ENCODE data around the gene FANK1. TPM values are rescaled to one million over a fixed set of nuclear protein-coding genes. Genes with fewer than 3 reads are reported as not detected.

Gene FANK1
- total RNA-seq, 2 donors from 2014 or later, result 1.1 TPM; not detected in 1

- no peak for DNase-seq
- H3K4me3 Mint-ChIP-seq, result no peak overlapping the region
- no peak overlapping the region for H3K27ac Mint-ChIP-seq
- H3K4me1 Mint-ChIP-seq (ENCODE audit: low read depth), result no peaks in the 10 kb centered on the region
- H3K9me3 Mint-ChIP-seq, result no peaks in the 10 kb centered on the region
- no peaks in the 10 kb centered on the region for H3K27me3 Mint-ChIP-seq (ENCODE audit: low read depth)
- ATAC-seq (replicated peaks in 1 of 2), result no peak
- peaks cover 0 to 3% of the 10 kb centered on the region in 2 donors for H3K36me3 Mint-ChIP-seq (ENCODE audit: insufficient read depth in 2 of 2)
Observed at GRCh38 chr10:125991392-125991791, 95.0 kb downstream of the FANK1 start.

GRCh38 chr10:125992254-125992653, 95.9 kb downstream of the FANK1 start:
- DNase-seq (no peak), ATAC-seq (replicated peaks in 1 of 2) (no peak)
- no peaks in the 10 kb centered on the region for H3K9me3 Mint-ChIP-seq
- peaks cover 0 to 3% of the 10 kb centered on the region in 2 donors for H3K36me3 Mint-ChIP-seq (ENCODE audit: insufficient read depth in 2 of 2)
- no peak overlapping the region for H3K4me3 Mint-ChIP-seq
- no peak overlapping the region for H3K27ac Mint-ChIP-seq
- H3K4me1 Mint-ChIP-seq (ENCODE audit: low read depth), result no peaks in the 10 kb centered on the region
- H3K27me3 Mint-ChIP-seq (ENCODE audit: low read depth), result no peaks in the 10 kb centered on the region

- H3K36me3 Mint-ChIP-seq (ENCODE audit: insufficient read depth in 2 of 2), result peaks cover 0 to 3% of the 10 kb centered on the region in 2 donors
- H3K27ac Mint-ChIP-seq, result no peak overlapping the region
- no peaks in the 10 kb centered on the region for H3K4me1 Mint-ChIP-seq (ENCODE audit: low read depth)
- ATAC-seq (replicated peaks in 1 of 2), result no peak
- H3K9me3 Mint-ChIP-seq, result no peaks in the 10 kb centered on the region
- H3K27me3 Mint-ChIP-seq (ENCODE audit: low read depth), result no peaks in the 10 kb centered on the region
- DNase-seq, result no peak
- no peak overlapping the region for H3K4me3 Mint-ChIP-seq
Observed at GRCh38 chr10:125994601-125995000, 98.2 kb downstream of the FANK1 start.

- Mint-ChIP-seq H3K36me3 (ENCODE audit: insufficient read depth in 2 of 2) (peaks cover 0 to under 1% of the 10 kb centered on the region in 2 donors), H3K4me3 (peak overlapping the region in 1 of 2 donors; percentile 66), H3K4me1 (ENCODE audit: low read depth) (no peaks in the 10 kb centered on the region), H3K27me3 (ENCODE audit: low read depth) (no peaks in the 10 kb centered on the region), H3K9me3 (no peaks in the 10 kb centered on the region), H3K27ac (peak overlapping the region; percentile 54)
- ATAC-seq (replicated peaks in 1 of 2), result peak; percentile 47 to 73
- no peak for DNase-seq
Observed at GRCh38 chr10:125995726-125996304, 99.5 kb downstream of the FANK1 start.

- Mint-ChIP-seq H3K36me3 (ENCODE audit: insufficient read depth in 2 of 2) (no peaks in the 10 kb centered on the region), H3K4me3 (peak overlapping the region in 1 of 2 donors; percentile 34), H3K9me3 (no peaks in the 10 kb centered on the region), H3K4me1 (ENCODE audit: low read depth) (no peaks in the 10 kb centered on the region), H3K27ac (no peak overlapping the region), H3K27me3 (ENCODE audit: low read depth) (no peaks in the 10 kb centered on the region)
- ATAC-seq (replicated peaks in 1 of 2) (peak in 1 of 2 donors; percentile 5), DNase-seq (no peak)
Observed at GRCh38 chr10:125997586-125997985, 101.2 kb downstream of the FANK1 start.

GRCh38 chr10:125999694-126000093, 103.3 kb downstream of the FANK1 start:
- DNase-seq (no peak), ATAC-seq (replicated peaks in 1 of 2) (no peak)
- no peaks in the 10 kb centered on the region for H3K9me3 Mint-ChIP-seq
- H3K27me3 Mint-ChIP-seq (ENCODE audit: low read depth), result no peaks in the 10 kb centered on the region
- H3K4me3 Mint-ChIP-seq, result peak overlapping the region in 1 of 2 donors; percentile 49
- H3K27ac Mint-ChIP-seq, result no peak overlapping the region
- no peaks in the 10 kb centered on the region for H3K36me3 Mint-ChIP-seq (ENCODE audit: insufficient read depth in 2 of 2)
- no peaks in the 10 kb centered on the region for H3K4me1 Mint-ChIP-seq (ENCODE audit: low read depth)

- H3K27ac Mint-ChIP-seq, result no peak overlapping the region
- no peak for ATAC-seq (replicated peaks in 1 of 2)
- no peaks in the 10 kb centered on the region for H3K36me3 Mint-ChIP-seq (ENCODE audit: insufficient read depth in 2 of 2)
- DNase-seq, result no peak
- no peaks in the 10 kb centered on the region for H3K27me3 Mint-ChIP-seq (ENCODE audit: low read depth)
- H3K9me3 Mint-ChIP-seq, result no peaks in the 10 kb centered on the region
- no peaks in the 10 kb centered on the region for H3K4me1 Mint-ChIP-seq (ENCODE audit: low read depth)
- H3K4me3 Mint-ChIP-seq, result no peak overlapping the region
Observed at GRCh38 chr10:126001576-126001975, 105.2 kb downstream of the FANK1 start.

GRCh38 chr10:126004752-126005151, 108.4 kb downstream of the FANK1 start:
- no peak for ATAC-seq (replicated peaks in 1 of 2)

GRCh38 chr10:126006264-126006663, 109.9 kb downstream of the FANK1 start:
- Mint-ChIP-seq H3K27me3 (ENCODE audit: low read depth) (peaks cover 5% of the 10 kb centered on the region), H3K36me3 (ENCODE audit: insufficient read depth in 2 of 2) (no peaks in the 10 kb centered on the region), H3K9me3 (no peaks in the 10 kb centered on the region), H3K4me1 (ENCODE audit: low read depth) (no peaks in the 10 kb centered on the region), H3K4me3 (no peak overlapping the region), H3K27ac (no peak overlapping the region)
- DNase-seq (no peak), ATAC-seq (replicated peaks in 1 of 2) (no peak)

More at GRCh38 chr10:126004752-126005151, 108.4 kb downstream of the FANK1 start:
- Mint-ChIP-seq H3K4me3 (no peak overlapping the region), H3K36me3 (ENCODE audit: insufficient read depth in 2 of 2) (no peaks in the 10 kb centered on the region), H3K27me3 (ENCODE audit: low read depth) (peaks cover 5% of the 10 kb centered on the region), H3K4me1 (ENCODE audit: low read depth) (no peaks in the 10 kb centered on the region), H3K27ac (no peak overlapping the region), H3K9me3 (no peaks in the 10 kb centered on the region)
- DNase-seq, result no peak

GRCh38 chr10:126006906-126007305, 110.5 kb downstream of the FANK1 start:
- Mint-ChIP-seq H3K9me3 (no peaks in the 10 kb centered on the region), H3K4me3 (no peak overlapping the region), H3K36me3 (ENCODE audit: insufficient read depth in 2 of 2) (no peaks in the 10 kb centered on the region), H3K27me3 (ENCODE audit: low read depth) (peaks cover 5% of the 10 kb centered on the region), H3K27ac (no peak overlapping the region), H3K4me1 (ENCODE audit: low read depth) (no peaks in the 10 kb centered on the region)
- ATAC-seq (replicated peaks in 1 of 2) (no peak), DNase-seq (no peak)

GRCh38 chr10:126009650-126010049, 113.3 kb downstream of the FANK1 start:
- no peak overlapping the region for H3K27ac Mint-ChIP-seq
- H3K36me3 Mint-ChIP-seq (ENCODE audit: insufficient read depth in 2 of 2), result no peaks in the 10 kb centered on the region
- ATAC-seq (replicated peaks in 1 of 2) (no peak), DNase-seq (no peak)
- H3K4me1 Mint-ChIP-seq (ENCODE audit: low read depth), result peaks cover 9% of the 10 kb centered on the region
- no peak overlapping the region for H3K4me3 Mint-ChIP-seq
- no peaks in the 10 kb centered on the region for H3K9me3 Mint-ChIP-seq
- peaks cover 5% of the 10 kb centered on the region for H3K27me3 Mint-ChIP-seq (ENCODE audit: low read depth)

- H3K36me3 Mint-ChIP-seq (ENCODE audit: insufficient read depth in 2 of 2), result no peaks in the 10 kb centered on the region
- no peak for DNase-seq
- peaks cover 5% of the 10 kb centered on the region for H3K27me3 Mint-ChIP-seq (ENCODE audit: low read depth)
- H3K9me3 Mint-ChIP-seq, result no peaks in the 10 kb centered on the region
- H3K27ac Mint-ChIP-seq, result no peak overlapping the region
- H3K4me1 Mint-ChIP-seq (ENCODE audit: low read depth), result peaks cover 9% of the 10 kb centered on the region
- ATAC-seq (replicated peaks in 1 of 2), result no peak
- H3K4me3 Mint-ChIP-seq, result no peak overlapping the region
Observed at GRCh38 chr10:126011995-126012394, 115.6 kb downstream of the FANK1 start.

- H3K27ac Mint-ChIP-seq, result peak overlapping the region; percentile 35
- ATAC-seq (replicated peaks in 1 of 2) (no peak), DNase-seq (no peak)
- H3K4me1 Mint-ChIP-seq (ENCODE audit: low read depth), result peaks cover 9% of the 10 kb centered on the region
- no peaks in the 10 kb centered on the region for H3K9me3 Mint-ChIP-seq
- H3K27me3 Mint-ChIP-seq (ENCODE audit: low read depth), result peaks cover 5% of the 10 kb centered on the region
- no peaks in the 10 kb centered on the region for H3K36me3 Mint-ChIP-seq (ENCODE audit: insufficient read depth in 2 of 2)
- no peak overlapping the region for H3K4me3 Mint-ChIP-seq
Observed at GRCh38 chr10:126012485-126012884, 116.1 kb downstream of the FANK1 start.
